Esophagus (tissue), 2 donors: ENCODE measurements around the gene PLAGL2. TPM values are rescaled to one million over a fixed set of nuclear protein-coding genes. Genes with fewer than 3 reads are reported as not detected.
"Not testable (repeated sequence)": the region's sequence is repeated elsewhere in the genome, so short reads cannot be mapped to it uniquely, and the experiment has no call there.

Experiments used
- H3K27ac ChIP-seq, 2 donors: one replicate each; pipeline ENCODE4 v1.5.1; 2013; ENCODE audit warnings: low read depth in 2 of 2, mild to moderate bottlenecking in 2 of 2, inconsistent platforms in 1 of 2, low read length in 1 of 2, moderate library complexity in 1 of 2
- H3K27me3 ChIP-seq, 2 donors: one replicate each; pipeline ENCODE4 v1.6.1; 2013; ENCODE audit warnings: low read length in 2 of 2, control low read depth in 1 of 2, mild to moderate bottlenecking in 1 of 2; ENCODE audit not compliant: insufficient read depth in 2 of 2, control insufficient read depth in 1 of 2
- H3K36me3 ChIP-seq, 2 donors: one replicate each; pipeline ENCODE4 v1.6.1; 2013; ENCODE audit warnings: low read length in 1 of 2; ENCODE audit not compliant: control insufficient read depth in 2 of 2, insufficient read depth in 2 of 2
- H3K4me1 ChIP-seq, 2 donors: one replicate each; pipeline ENCODE4 v1.6.1; 2013; ENCODE audit warnings: low read length in 1 of 2; ENCODE audit not compliant: control insufficient read depth in 2 of 2, insufficient read depth in 2 of 2
- H3K4me3 ChIP-seq, 2 donors: one replicate each; pipeline ENCODE4 v1.5.1; 2013; ENCODE audit warnings: low read length in 2 of 2, mild to moderate bottlenecking in 2 of 2, low read depth in 1 of 2, moderate library complexity in 1 of 2
- H3K9me3 ChIP-seq, 2 donors: one replicate each; pipeline ENCODE4 v1.6.1; 2013; ENCODE audit warnings: mild to moderate bottlenecking in 2 of 2, low read depth in 1 of 2, low read length in 1 of 2, moderate library complexity in 1 of 2; ENCODE audit not compliant: control insufficient read depth in 2 of 2, insufficient read depth in 1 of 2
- WGBS, 2 donors: extraction: QIAGEN DNeasy Blood & Tissue Kit; methylation state at CpG; one replicate each; pipeline ENCODE4 v1.1.7; 2013; 5-methylcytosine and 5-hydroxymethylcytosine counted together
- polyA plus RNA-seq, 2 donors: library from polyadenylated mRNA; stranded (reverse); fragments of 200-250 nt; gene quantifications; one replicate each; pipeline ENCODE4 v1.2.3, GENCODE V29; 2013
- donor health status: healthy with polysubstance abuse.
- donor health status: Bipolar disorder and iron deficiency.

Gene PLAGL2
- polyA plus RNA-seq, 2 donors = 4.1 to 6.4 TPM

DNA sequence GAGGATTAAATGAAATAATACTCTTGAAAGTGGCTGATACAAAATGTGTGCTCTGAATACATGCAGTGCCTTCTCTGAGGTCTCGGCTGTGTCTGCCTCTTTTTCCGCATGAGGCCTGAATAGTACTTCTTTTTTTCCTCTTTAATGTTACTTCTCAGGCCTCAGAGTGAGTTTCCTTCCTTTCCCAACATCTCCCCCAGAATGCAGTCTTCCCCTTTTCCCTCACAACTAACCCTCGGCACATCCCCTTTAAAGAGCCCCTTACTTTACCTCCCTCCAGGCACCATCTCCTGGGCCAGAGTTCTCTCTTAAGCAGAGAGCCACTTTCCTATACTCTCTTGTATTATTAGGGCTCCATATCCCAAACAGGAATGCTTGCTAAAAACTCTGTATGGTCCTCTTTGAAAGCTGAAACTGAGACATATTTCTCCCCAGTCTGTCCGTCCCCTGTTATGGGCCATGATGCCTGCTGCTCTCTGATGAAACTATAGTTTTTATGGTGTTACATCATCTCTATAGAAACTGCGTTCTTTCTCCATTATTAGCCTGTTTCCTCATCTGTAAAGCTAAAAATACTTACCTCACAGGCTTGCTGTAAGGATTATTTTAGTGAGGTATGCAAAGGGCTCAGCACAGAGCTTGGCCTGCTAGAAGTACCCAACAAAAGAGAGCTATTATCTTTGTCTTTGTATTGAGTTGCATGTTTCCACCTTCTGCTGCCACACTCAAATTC is 2.3 kb downstream of the PLAGL2 start:
- no peaks in the 10 kb centered on the region for H3K27me3 ChIP-seq
- peaks cover 10 to 13% of the 10 kb centered on the region in 2 donors for H3K4me1 ChIP-seq
- H3K27ac ChIP-seq = peak overlapping the region; percentile 93 to 94
- no peaks in the 10 kb centered on the region for H3K9me3 ChIP-seq
- H3K4me3 ChIP-seq = peak overlapping the region in 1 of 2 donors; percentile 100
- 40 to 45% methylated on average over 5 of the region's 5 CpGs for WGBS, 2 donors
- peaks cover 6 to 8% of the 10 kb centered on the region in 2 donors for H3K36me3 ChIP-seq

DNA sequence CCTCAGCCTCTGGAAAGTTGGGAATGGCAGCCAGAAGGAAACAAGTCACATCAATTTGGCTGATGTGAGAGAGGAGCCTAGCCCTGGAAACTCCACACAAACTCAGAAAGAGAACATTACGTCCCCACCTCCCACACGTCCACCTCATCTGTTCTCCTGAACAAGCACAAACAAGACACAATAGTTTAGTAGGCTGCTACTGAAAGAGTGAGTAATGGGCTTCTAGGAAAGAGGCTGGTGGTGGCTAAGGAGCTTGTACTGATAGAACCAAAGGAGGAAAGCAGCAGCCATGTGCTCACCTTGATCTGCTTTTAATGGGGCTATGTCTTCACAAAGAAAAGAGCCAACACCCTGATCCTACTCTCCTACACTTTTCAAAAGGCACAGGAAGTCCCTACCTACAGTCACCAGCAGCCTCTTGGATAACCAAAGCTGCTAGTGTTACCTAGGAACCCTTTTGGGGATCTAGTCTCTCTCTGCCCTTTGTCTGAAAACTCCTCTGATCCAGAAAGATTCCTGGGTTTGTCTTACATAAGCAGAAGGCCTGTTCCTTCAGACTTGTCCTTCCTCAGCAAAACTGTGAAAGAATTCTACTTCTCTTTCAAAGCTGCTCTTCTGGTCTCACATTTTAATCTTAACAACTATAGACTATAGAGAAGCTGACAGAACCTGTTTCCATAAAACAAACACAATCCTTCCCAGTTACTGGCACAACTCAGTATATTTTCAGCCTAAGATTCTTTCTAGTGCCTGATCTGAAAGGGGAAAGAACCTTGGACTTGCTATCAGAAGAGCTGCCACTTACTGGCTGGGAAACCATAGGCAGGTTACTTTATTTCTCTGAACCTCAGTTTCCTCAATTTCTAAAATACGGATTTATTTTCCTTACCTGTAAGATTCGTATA is 3.1 kb downstream of the PLAGL2 start:
- Histone ChIP-seq H3K4me3 (peak overlapping the region in 1 of 2 donors; percentile 100), H3K9me3 (no peaks in the 10 kb centered on the region), H3K36me3 (peaks cover 9 to 12% of the 10 kb centered on the region in 2 donors), H3K27ac (peak overlapping the region; percentile 93 to 94), H3K4me1 (peaks cover 8 to 13% of the 10 kb centered on the region in 2 donors), H3K27me3 (no peaks in the 10 kb centered on the region)
- 25 to 32% methylated on average over 4 of the region's 4 CpGs for WGBS, 2 donors

DNA sequence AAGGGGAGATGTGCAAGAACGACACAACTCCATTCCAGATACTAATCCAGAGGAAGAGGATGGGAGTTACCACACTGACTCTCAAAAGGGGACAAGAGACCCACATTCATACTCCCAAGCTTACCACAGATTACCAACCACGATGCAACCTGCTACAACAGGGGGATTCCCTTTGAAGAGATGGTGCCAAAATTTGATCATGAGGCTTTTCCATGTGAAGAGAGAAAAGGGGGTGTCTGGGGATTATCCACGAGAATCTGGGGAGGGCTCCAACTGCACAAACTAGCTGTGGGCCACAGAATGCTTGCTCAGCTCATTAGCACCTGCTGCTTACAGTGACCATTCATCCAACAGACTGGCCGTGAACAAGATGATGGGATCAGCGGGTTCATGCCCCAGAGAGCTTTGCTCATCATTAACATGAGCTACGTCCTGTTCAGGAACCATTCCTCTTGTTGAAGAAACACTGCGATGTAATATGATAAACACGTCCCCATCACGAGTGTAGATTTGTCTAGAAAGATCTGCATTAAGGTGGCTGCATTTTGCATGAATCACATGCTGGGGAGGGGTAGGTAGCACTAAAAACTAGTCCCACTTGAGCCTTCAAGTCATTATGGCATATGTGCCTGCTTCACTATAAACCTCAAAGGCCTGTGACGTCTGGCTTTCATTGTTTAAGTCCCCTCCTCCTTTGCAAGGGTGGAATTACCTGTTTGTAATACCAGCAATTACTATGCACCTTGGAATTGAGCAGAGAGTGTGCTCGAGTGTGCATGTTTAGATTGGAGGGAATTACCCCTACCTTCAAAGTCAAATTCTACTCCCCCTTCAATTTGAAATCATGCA is 4.0 kb downstream of the PLAGL2 start:
- no peaks in the 10 kb centered on the region for H3K27me3 ChIP-seq
- H3K4me1 ChIP-seq = peaks cover 8 to 9% of the 10 kb centered on the region in 2 donors
- peaks cover 9 to 18% of the 10 kb centered on the region in 2 donors for H3K36me3 ChIP-seq
- no peaks in the 10 kb centered on the region for H3K9me3 ChIP-seq
- H3K4me3 ChIP-seq = peak overlapping the region in 1 of 2 donors; percentile 100
- H3K27ac ChIP-seq = peak overlapping the region; percentile 93 to 94
- WGBS, 2 donors = 43 to 44% methylated on average over 11 of the region's 11 CpGs

GRCh38 chr20:32201977-32202363 is 5.6 kb downstream of the PLAGL2 start:
- no peaks in the 10 kb centered on the region for H3K9me3 ChIP-seq
- peaks cover 8 to 9% of the 10 kb centered on the region in 2 donors for H3K4me1 ChIP-seq
- H3K27ac ChIP-seq = peak overlapping the region in 1 of 2 donors; percentile 67
- H3K4me3 ChIP-seq = no peak overlapping the region
- peaks cover 14 to 25% of the 10 kb centered on the region in 2 donors for H3K36me3 ChIP-seq
- 63 to 69% methylated on average over 8 of the region's 8 CpGs for WGBS, 2 donors
- H3K27me3 ChIP-seq = no peaks in the 10 kb centered on the region

GRCh38 chr20:32201296-32201976 is 6.1 kb downstream of the PLAGL2 start:
- Histone ChIP-seq H3K4me3 (no peak overlapping the region), H3K27ac (peak overlapping the region in 1 of 2 donors; percentile 67), H3K36me3 (peaks cover 17 to 29% of the 10 kb centered on the region in 2 donors), H3K9me3 (no peaks in the 10 kb centered on the region), H3K4me1 (peaks cover 6 to 9% of the 10 kb centered on the region in 2 donors), H3K27me3 (no peaks in the 10 kb centered on the region)
- 70 to 82% methylated on average over 4 of the region's 4 CpGs for WGBS, 2 donors

DNA sequence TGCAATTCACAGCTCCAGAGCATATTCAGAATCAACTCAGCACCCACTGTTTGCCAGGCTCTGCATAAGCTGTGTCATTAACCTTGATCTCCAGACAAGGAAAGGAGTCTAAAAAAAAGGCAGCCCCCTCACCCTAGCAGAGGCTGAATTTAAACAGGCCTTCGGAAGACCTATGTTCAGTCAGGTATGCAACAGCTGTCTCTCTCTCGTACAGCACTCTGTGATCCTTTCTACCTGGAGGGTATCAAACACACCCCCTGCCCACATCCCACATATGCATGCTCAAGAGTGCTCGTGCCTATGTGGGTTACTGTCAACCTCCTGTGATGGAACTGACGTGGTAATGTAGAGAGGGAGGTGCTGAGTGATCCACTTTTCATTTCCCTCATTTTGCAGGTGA is 8.5 kb downstream of the PLAGL2 start:
- H3K27me3 ChIP-seq = no peaks in the 10 kb centered on the region
- no peaks in the 10 kb centered on the region for H3K9me3 ChIP-seq
- peaks cover 4 to 6% of the 10 kb centered on the region in 2 donors for H3K4me1 ChIP-seq
- WGBS, 2 donors = 67 to 83% methylated on average over 4 of the region's 4 CpGs
- H3K4me3 ChIP-seq = no peak overlapping the region
- no peak overlapping the region for H3K27ac ChIP-seq
- peaks cover 26 to 39% of the 10 kb centered on the region in 2 donors for H3K36me3 ChIP-seq

DNA sequence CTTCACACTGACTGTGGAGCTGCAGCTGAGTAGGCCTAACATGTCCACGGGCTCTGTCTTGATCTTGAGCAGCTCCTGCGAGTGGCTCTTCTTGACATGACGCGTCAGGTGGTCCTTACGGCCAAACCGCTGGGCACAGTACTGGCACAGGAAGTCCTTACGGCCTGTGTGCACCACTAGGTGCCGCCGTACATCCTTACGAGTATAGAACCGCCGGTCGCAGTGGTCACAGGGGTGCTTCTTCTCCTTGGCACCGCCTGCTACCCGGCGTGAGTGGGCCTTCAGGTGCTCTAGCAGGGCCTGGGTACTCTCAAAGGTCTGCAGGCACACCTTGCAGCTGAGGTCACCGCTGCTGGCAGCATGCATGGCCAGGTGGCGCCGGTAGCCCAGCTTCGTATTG is 10.4 kb downstream of the PLAGL2 start:
- WGBS, 2 donors = 91% methylated on average over 20 of the region's 20 CpGs
- not testable (repeated sequence) for H3K9me3 ChIP-seq, H3K27me3 ChIP-seq, H3K27ac ChIP-seq, H3K4me3 ChIP-seq, H3K4me1 ChIP-seq
- H3K36me3 ChIP-seq = peaks cover 26 to 39% of the 10 kb centered on the region in 2 donors

GRCh38 chr20:32196613-32197012 is 10.9 kb downstream of the PLAGL2 start:
- not testable (repeated sequence) for H3K27me3 ChIP-seq, H3K9me3 ChIP-seq, H3K27ac ChIP-seq, H3K4me3 ChIP-seq, H3K4me1 ChIP-seq
- peaks cover 26 to 36% of the 10 kb centered on the region in 2 donors for H3K36me3 ChIP-seq
- WGBS, 2 donors = 96% methylated on average over 11 of the region's 11 CpGs
